ENCODE data around the gene KRT77.
"Not testable (repeated sequence)": the region's sequence is repeated elsewhere in the genome, so short reads cannot be mapped to it uniquely, and the experiment has no call there.

The KRT77 gene

GRCh38 chr12:52720365-52720886 lies 17.1 kb upstream of the KRT77 start:
- ChIA-PET CTCF (no interaction called here), POLR2A (no interaction called here)
- no peak for DNase-seq (ENCODE audit: extremely low spot score)

GRCh38 chr12:52716061-52716460 lies 12.7 kb upstream of the KRT77 start:
- CTCF ChIA-PET = interaction anchor here (1.0 kb wide), 1 partner anchor 344 kb away, joined by 3 read pairs; no protein-coding TSS in a partner anchor
- DNase-seq (ENCODE audit: extremely low spot score) = no peak
- POLR2A ChIA-PET = no interaction called here
- TF ChIP-seq FOXA1 (IDR thresholded peaks at IDR 0.05) = no peak

More at GRCh38 chr12:52720365-52720886, 17.1 kb upstream of the KRT77 start:
- TF ChIP-seq TARDBP (IDR thresholded peaks at IDR 0.05) = no peak
- TF ChIP-seq ELF4 (IDR thresholded peaks at IDR 0.05) = no peak
- no peak for TF ChIP-seq FOXM1 (IDR thresholded peaks at IDR 0.05; ENCODE audit: borderline replicate concordance)
- TF ChIP-seq HDGF (IDR thresholded peaks at IDR 0.05; ENCODE audit: borderline replicate concordance) = no peak
- no peak for TF ChIP-seq BHLHE40 (IDR thresholded peaks at IDR 0.05; ENCODE audit: borderline replicate concordance)
- no peak for TF ChIP-seq ZNF384 (IDR thresholded peaks at IDR 0.05)
- TF ChIP-seq FOXA1 (IDR thresholded peaks at IDR 0.05) = no peak
- TF ChIP-seq SUZ12 (IDR thresholded peaks at IDR 0.05) = no peak
- TF ChIP-seq NFRKB (IDR thresholded peaks at IDR 0.05) = no peak

GRCh38 chr12:52715416-52715815 lies 12.1 kb upstream of the KRT77 start:
- TF ChIP-seq ZNF384 (IDR thresholded peaks at IDR 0.05) (no peak), ARNT (IDR thresholded peaks at IDR 0.05) (no peak), FOXM1 (IDR thresholded peaks at IDR 0.05; ENCODE audit: borderline replicate concordance) (no peak), SUZ12 (IDR thresholded peaks at IDR 0.05) (no peak), L3MBTL2 (conservative IDR thresholded peaks at IDR 0.05) (no peak), BHLHE40 (IDR thresholded peaks at IDR 0.05; ENCODE audit: borderline replicate concordance) (no peak), NFRKB (IDR thresholded peaks at IDR 0.05) (no peak), TARDBP (IDR thresholded peaks at IDR 0.05) (no peak), FOXA1 (IDR thresholded peaks at IDR 0.05) (no peak), SP1 (IDR thresholded peaks at IDR 0.05) (no peak), PKNOX1 (IDR thresholded peaks at IDR 0.05) (no peak), HDGF (IDR thresholded peaks at IDR 0.05; ENCODE audit: borderline replicate concordance) (no peak), ELF4 (IDR thresholded peaks at IDR 0.05) (no peak), LEF1 (IDR thresholded peaks at IDR 0.05; ENCODE audit: borderline replicate concordance) (no peak), CTBP1 (IDR thresholded peaks at IDR 0.05; ENCODE audit: borderline replicate concordance) (no peak)
- no peak for DNase-seq (ENCODE audit: extremely low spot score)
- ChIA-PET CTCF (no interaction called here), POLR2A (no interaction called here)

GRCh38 chr12:52714887-52715281 lies 11.6 kb upstream of the KRT77 start:
- DNase-seq (ENCODE audit: extremely low spot score) = no peak
- ChIA-PET CTCF (no interaction called here), POLR2A (no interaction called here)
- TF ChIP-seq SUZ12 (IDR thresholded peaks at IDR 0.05) (no peak), LEF1 (IDR thresholded peaks at IDR 0.05; ENCODE audit: borderline replicate concordance) (no peak), SP1 (IDR thresholded peaks at IDR 0.05) (no peak), BHLHE40 (IDR thresholded peaks at IDR 0.05; ENCODE audit: borderline replicate concordance) (no peak), FOXK2 (IDR thresholded peaks at IDR 0.05) (no peak)

GRCh38 chr12:52713960-52714886 lies 10.9 kb upstream of the KRT77 start:
- no peak for DNase-seq (ENCODE audit: extremely low spot score)
- TF ChIP-seq FOXK2 (IDR thresholded peaks at IDR 0.05) (no peak), NFRKB (IDR thresholded peaks at IDR 0.05) (no peak), LEF1 (IDR thresholded peaks at IDR 0.05; ENCODE audit: borderline replicate concordance) (no peak), ARNT (IDR thresholded peaks at IDR 0.05) (no peak)
- ChIA-PET POLR2A (no interaction called here), CTCF (interaction anchor here (0.5 kb wide), 1 partner anchor 495 kb away, joined by 3 read pairs; no protein-coding TSS in a partner anchor)

- POLR2A ChIA-PET; CTCF ChIA-PET; DNase-seq (ENCODE audit: extremely low spot score): not testable (repeated sequence)
Observed at GRCh38 chr12:52712122-52712521, 8.8 kb upstream of the KRT77 start.

GRCh38 chr12:52710730-52711129 lies 7.4 kb upstream of the KRT77 start:
- POLR2A ChIA-PET = no interaction called here
- CTCF ChIA-PET = no interaction called here

More at GRCh38 chr12:52710730-52711129, 7.4 kb upstream of the KRT77 start:
- DNase-seq (ENCODE audit: extremely low spot score) = no peak
- no peak for TF ChIP-seq PKNOX1 (IDR thresholded peaks at IDR 0.05)
